ENCODE results near the gene LARGE1.
"Not testable (repeated sequence)": the region's sequence is repeated elsewhere in the genome, so short reads cannot be mapped to it uniquely, and the experiment has no call there.

The LARGE1 gene

GRCh38 chr22:33379836-33380235 is 540.4 kb downstream of the LARGE1 start:
- WGBS (ENCODE audit: extremely low coverage, insufficient coverage, insufficient read length), result no CpG with 5 or more reads among the region's 2 CpGs
- Histone ChIP-seq H3K4me3 (ENCODE audit: low read depth, low read length) (no peak overlapping the region), H3K9ac (ENCODE audit: low read length) (no peak overlapping the region), H2AFZ (ENCODE audit: insufficient read depth, low read length, poor library complexity) (no peak overlapping the region), H3K27ac (ENCODE audit: low read depth, low read length) (no peak overlapping the region), H3K4ac (ENCODE audit: low read depth, low read length) (no peak overlapping the region), H3K9me3 (ENCODE audit: insufficient read depth, low read depth, low read length) (no peaks in the 10 kb centered on the region), H3K27me3 (ENCODE audit: insufficient read depth, low read length) (no peaks in the 10 kb centered on the region), H3K4me2 (ENCODE audit: low read length) (no peak overlapping the region), H3K14ac (ENCODE audit: low read length) (no peak overlapping the region), H3K4me1 (ENCODE audit: control insufficient read depth in 1 of 2, insufficient read depth in 2 of 2, low read length in 2 of 2) (no peaks in the 10 kb centered on the region), H2BK5ac (ENCODE audit: low read depth, low read length, poor library complexity) (no peak overlapping the region), H4K8ac (ENCODE audit: low read depth, low read length) (no peak overlapping the region), H2BK120ac (ENCODE audit: insufficient read depth, low read length, poor library complexity) (no peak overlapping the region), H3K79me1 (ENCODE audit: low read length) (no peaks in the 10 kb centered on the region), H4K91ac (ENCODE audit: low read depth, low read length) (no peak overlapping the region), H3K79me2 (ENCODE audit: control insufficient read depth, insufficient read depth, low read length, poor library complexity) (no peaks in the 10 kb centered on the region), H4K12ac (ENCODE audit: low read depth, low read length) (no peak overlapping the region), H2AK5ac (ENCODE audit: low read length) (no peak overlapping the region), H3K18ac (ENCODE audit: low read length) (no peak overlapping the region), H3K23ac (ENCODE audit: low read length) (no peak overlapping the region), H3K36me3 (ENCODE audit: control insufficient read depth in 1 of 2, insufficient read depth in 2 of 2, low read length in 2 of 2) (peaks cover 3 to 11% of the 10 kb centered on the region in 2 experiments), H2BK12ac (ENCODE audit: low read length) (no peak overlapping the region)
- DNase-seq, result no peak

- no peaks in the 10 kb centered on the region for H3K79me2 ChIP-seq (ENCODE audit: control insufficient read depth, insufficient read depth, low read length, poor library complexity)
- no peak overlapping the region for H3K4ac ChIP-seq (ENCODE audit: low read depth, low read length)
- no peak overlapping the region for H2AFZ ChIP-seq (ENCODE audit: insufficient read depth, low read length, poor library complexity)
- no peak overlapping the region for H4K8ac ChIP-seq (ENCODE audit: low read depth, low read length)
- WGBS (ENCODE audit: extremely low coverage, insufficient coverage, insufficient read length), result 100% methylated on average over 1 of the region's 1 CpG
- no peak overlapping the region for H3K9ac ChIP-seq (ENCODE audit: low read length)
- no peak overlapping the region for H2BK120ac ChIP-seq (ENCODE audit: insufficient read depth, low read length, poor library complexity)
- no peaks in the 10 kb centered on the region for H3K9me3 ChIP-seq (ENCODE audit: insufficient read depth, low read depth, low read length)
- H3K36me3 ChIP-seq (ENCODE audit: control insufficient read depth in 1 of 2, insufficient read depth in 2 of 2, low read length in 2 of 2), result peaks cover 0 to 1% of the 10 kb centered on the region in 2 experiments
- H3K27me3 ChIP-seq (ENCODE audit: insufficient read depth, low read length), result no peaks in the 10 kb centered on the region
- H3K4me3 ChIP-seq (ENCODE audit: low read depth, low read length), result no peak overlapping the region
- H3K4me2 ChIP-seq (ENCODE audit: low read length), result no peak overlapping the region
- H4K12ac ChIP-seq (ENCODE audit: low read depth, low read length), result no peak overlapping the region
- no peak overlapping the region for H2BK12ac ChIP-seq (ENCODE audit: low read length)
- H3K4me1 ChIP-seq (ENCODE audit: control insufficient read depth in 1 of 2, insufficient read depth in 2 of 2, low read length in 2 of 2), result no peaks in the 10 kb centered on the region
- no peak overlapping the region for H2BK5ac ChIP-seq (ENCODE audit: low read depth, low read length, poor library complexity)
- H3K18ac ChIP-seq (ENCODE audit: low read length), result no peak overlapping the region
- no peak for DNase-seq
- H3K79me1 ChIP-seq (ENCODE audit: low read length), result no peaks in the 10 kb centered on the region
- H3K27ac ChIP-seq (ENCODE audit: low read depth, low read length), result no peak overlapping the region
- no peak overlapping the region for H3K14ac ChIP-seq (ENCODE audit: low read length)
- H3K23ac ChIP-seq (ENCODE audit: low read length), result no peak overlapping the region
- H2AK5ac ChIP-seq (ENCODE audit: low read length), result no peak overlapping the region
- H4K91ac ChIP-seq (ENCODE audit: low read depth, low read length), result no peak overlapping the region
Observed at GRCh38 chr22:33372875-33373274, 547.4 kb downstream of the LARGE1 start.

GRCh38 chr22:33363256-33363655 is 557.0 kb downstream of the LARGE1 start:
- H2BK120ac ChIP-seq (ENCODE audit: insufficient read depth, low read length, poor library complexity); H3K18ac ChIP-seq (ENCODE audit: low read length); H3K9ac ChIP-seq (ENCODE audit: low read length); H3K23ac ChIP-seq (ENCODE audit: low read length); H3K4ac ChIP-seq (ENCODE audit: low read depth, low read length); H3K4me1 ChIP-seq (ENCODE audit: control insufficient read depth in 1 of 2, insufficient read depth in 2 of 2, low read length in 2 of 2); H3K9me3 ChIP-seq (ENCODE audit: insufficient read depth, low read depth, low read length); H3K36me3 ChIP-seq (ENCODE audit: control insufficient read depth in 1 of 2, insufficient read depth in 2 of 2, low read length in 2 of 2); H3K79me1 ChIP-seq (ENCODE audit: low read length); DNase-seq; H2AK5ac ChIP-seq (ENCODE audit: low read length); H4K12ac ChIP-seq (ENCODE audit: low read depth, low read length); H4K8ac ChIP-seq (ENCODE audit: low read depth, low read length); H2BK12ac ChIP-seq (ENCODE audit: low read length); H3K79me2 ChIP-seq (ENCODE audit: control insufficient read depth, insufficient read depth, low read length, poor library complexity); H2BK5ac ChIP-seq (ENCODE audit: low read depth, low read length, poor library complexity); H3K4me2 ChIP-seq (ENCODE audit: low read length); H3K4me3 ChIP-seq (ENCODE audit: low read depth, low read length); H3K14ac ChIP-seq (ENCODE audit: low read length); H4K91ac ChIP-seq (ENCODE audit: low read depth, low read length); H3K27me3 ChIP-seq (ENCODE audit: insufficient read depth, low read length); H3K27ac ChIP-seq (ENCODE audit: low read depth, low read length); H2AFZ ChIP-seq (ENCODE audit: insufficient read depth, low read length, poor library complexity): not testable (repeated sequence)
- no CpG with 5 or more reads among the region's 5 CpGs for WGBS (ENCODE audit: extremely low coverage, insufficient coverage, insufficient read length)

GRCh38 chr22:33362702-33363101 is 557.6 kb downstream of the LARGE1 start:
- Histone ChIP-seq H2BK5ac (ENCODE audit: low read depth, low read length, poor library complexity) (no peak overlapping the region), H2AFZ (ENCODE audit: insufficient read depth, low read length, poor library complexity) (no peak overlapping the region)

More at GRCh38 chr22:33362702-33363101, 557.6 kb downstream of the LARGE1 start:
- H3K79me1 ChIP-seq (ENCODE audit: low read length), result no peaks in the 10 kb centered on the region
- H2BK12ac ChIP-seq (ENCODE audit: low read length), result no peak overlapping the region
- no peak overlapping the region for H3K4me3 ChIP-seq (ENCODE audit: low read depth, low read length)
- no peak overlapping the region for H4K91ac ChIP-seq (ENCODE audit: low read depth, low read length)
- no peaks in the 10 kb centered on the region for H3K9me3 ChIP-seq (ENCODE audit: insufficient read depth, low read depth, low read length)
- no peak overlapping the region for H3K4me2 ChIP-seq (ENCODE audit: low read length)
- no peak overlapping the region for H3K9ac ChIP-seq (ENCODE audit: low read length)
- no peak overlapping the region for H3K18ac ChIP-seq (ENCODE audit: low read length)
- H3K27me3 ChIP-seq (ENCODE audit: insufficient read depth, low read length), result no peaks in the 10 kb centered on the region
- H2AK5ac ChIP-seq (ENCODE audit: low read length), result no peak overlapping the region
- no peak overlapping the region for H3K23ac ChIP-seq (ENCODE audit: low read length)
- no peak for DNase-seq
- no peak overlapping the region for H3K14ac ChIP-seq (ENCODE audit: low read length)
- no peaks in the 10 kb centered on the region for H3K79me2 ChIP-seq (ENCODE audit: control insufficient read depth, insufficient read depth, low read length, poor library complexity)
- no peak overlapping the region for H3K27ac ChIP-seq (ENCODE audit: low read depth, low read length)
- H3K4ac ChIP-seq (ENCODE audit: low read depth, low read length), result no peak overlapping the region
- H3K36me3 ChIP-seq (ENCODE audit: control insufficient read depth in 1 of 2, insufficient read depth in 2 of 2, low read length in 2 of 2), result no peaks in the 10 kb centered on the region
- no CpG with 5 or more reads among the region's 5 CpGs for WGBS (ENCODE audit: extremely low coverage, insufficient coverage, insufficient read length)
- H4K12ac ChIP-seq (ENCODE audit: low read depth, low read length), result no peak overlapping the region
- peaks cover 0 to 2% of the 10 kb centered on the region in 2 experiments for H3K4me1 ChIP-seq (ENCODE audit: control insufficient read depth in 1 of 2, insufficient read depth in 2 of 2, low read length in 2 of 2)
- no peak overlapping the region for H4K8ac ChIP-seq (ENCODE audit: low read depth, low read length)
- H2BK120ac ChIP-seq (ENCODE audit: insufficient read depth, low read length, poor library complexity), result no peak overlapping the region
